ENCODE measurements around the gene TBC1D16.

The TBC1D16 gene

DNA sequence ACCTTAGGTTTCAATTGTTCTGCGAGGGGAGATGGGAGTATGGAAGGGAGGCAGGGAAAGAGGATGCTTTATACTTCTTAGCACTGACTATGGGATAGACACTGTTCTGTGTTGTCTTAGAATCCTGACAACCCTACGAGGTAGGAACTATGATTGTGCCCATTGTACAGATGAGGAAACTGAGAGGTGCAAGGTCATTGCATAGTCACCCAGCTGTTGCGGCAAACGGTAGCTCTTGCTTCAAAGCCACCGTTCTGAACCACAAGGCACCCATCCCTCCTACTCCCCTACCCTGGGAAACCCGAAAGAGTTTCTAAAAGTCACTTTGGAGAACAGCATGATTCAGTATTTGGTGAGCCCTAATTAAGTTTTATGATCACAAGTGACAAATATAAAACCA is 8.3 kb upstream of the TBC1D16 start:
- Histone ChIP-seq H3K27me3 (ENCODE audit: insufficient read depth, low read length, poor library complexity, severe bottlenecking) (no peaks in the 10 kb centered on the region), H3K9me2 (replicated peaks; ENCODE audit: low read depth, low read length) (no peaks in the 10 kb centered on the region), H3K4me1 (ENCODE audit: insufficient read depth, low read length, poor library complexity, severe bottlenecking) (no peaks in the 10 kb centered on the region), H3K79me2 (ENCODE audit: insufficient read depth, low read length) (no peaks in the 10 kb centered on the region), H3F3A (ENCODE audit: low read depth) (no peaks in the 10 kb centered on the region), H3K36me3 (ENCODE audit: insufficient read depth, low read length) (no peaks in the 10 kb centered on the region), H3K9ac (ENCODE audit: low read depth, low read length, poor library complexity, severe bottlenecking) (no peak overlapping the region), H4K20me1 (ENCODE audit: insufficient read depth, low read length, poor library complexity, severe bottlenecking) (no peaks in the 10 kb centered on the region), H3K4me3 (ENCODE audit: low read length, poor library complexity, severe bottlenecking) (no peak overlapping the region), H3K4me2 (ENCODE audit: low read depth, low read length, poor library complexity, severe bottlenecking) (no peak overlapping the region), H2AFZ (ENCODE audit: low read length) (no peak overlapping the region), H3K9me3 (ENCODE audit: insufficient read depth, low read depth, low read length) (no peaks in the 10 kb centered on the region)
- TF ChIP-seq CTCF (conservative IDR thresholded peaks at IDR 0.05; ENCODE audit: low read length) (no peak), EZH2phosphoT487 (IDR thresholded peaks at IDR 0.05; ENCODE audit: borderline replicate concordance) (no peak)

GRCh38 chr17:80036715-80037477 is 1.2 kb upstream of the TBC1D16 start:
- H2AFZ ChIP-seq (ENCODE audit: low read length): peak overlapping the region; percentile 99
- H3K4me2 ChIP-seq (ENCODE audit: low read depth, low read length, poor library complexity, severe bottlenecking): peak overlapping the region; percentile 90
- H3K9ac ChIP-seq (ENCODE audit: low read depth, low read length, poor library complexity, severe bottlenecking): peak overlapping the region; percentile 71
- no peaks in the 10 kb centered on the region for H3K9me2 ChIP-seq (replicated peaks; ENCODE audit: low read depth, low read length)
- no peaks in the 10 kb centered on the region for H3K36me3 ChIP-seq (ENCODE audit: insufficient read depth, low read length)
- peaks cover 12% of the 10 kb centered on the region; the same call in 1 of the 2 replicates for H3K79me2 ChIP-seq (ENCODE audit: insufficient read depth, low read length)
- no peaks in the 10 kb centered on the region for H3K27me3 ChIP-seq (ENCODE audit: insufficient read depth, low read length, poor library complexity, severe bottlenecking)
- peak overlapping the region; percentile 86 for H3K4me3 ChIP-seq (ENCODE audit: low read length, poor library complexity, severe bottlenecking)
- peaks cover 19% of the 10 kb centered on the region for H3K4me1 ChIP-seq (ENCODE audit: insufficient read depth, low read length, poor library complexity, severe bottlenecking)
- no peaks in the 10 kb centered on the region for H3K9me3 ChIP-seq (ENCODE audit: insufficient read depth, low read depth, low read length)
- TF ChIP-seq EZH2phosphoT487 (IDR thresholded peaks at IDR 0.05; ENCODE audit: borderline replicate concordance): no peak
- TF ChIP-seq CTCF (conservative IDR thresholded peaks at IDR 0.05; ENCODE audit: low read length): no peak
- H4K20me1 ChIP-seq (ENCODE audit: insufficient read depth, low read length, poor library complexity, severe bottlenecking): no peaks in the 10 kb centered on the region
- no peaks in the 10 kb centered on the region; the same call in 1 of the 2 replicates for H3F3A ChIP-seq (ENCODE audit: low read depth)

GRCh38 chr17:80035937-80036714 is 454 bp upstream of the TBC1D16 start, which contains the start of gene CCDC40:
Gene CCDC40, plus strand, starts transcription at chr17:80036642. Its CDS starts 21 bp downstream, at chr17:80036663.
- Histone ChIP-seq H3K27me3 (ENCODE audit: insufficient read depth, low read length, poor library complexity, severe bottlenecking) (no peaks in the 10 kb centered on the region), H3K9ac (ENCODE audit: low read depth, low read length, poor library complexity, severe bottlenecking) (peak within 1 kb of the TSS; percentile 71), H3K9me2 (replicated peaks; ENCODE audit: low read depth, low read length) (no peaks in the 10 kb centered on the region), H3F3A (ENCODE audit: low read depth) (no peaks in the 10 kb centered on the region; the same call in 1 of the 2 replicates), H3K4me3 (ENCODE audit: low read length, poor library complexity, severe bottlenecking) (peak within 1 kb of the TSS; percentile 86), H2AFZ (ENCODE audit: low read length) (peak within 1 kb of the TSS; percentile 99), H3K36me3 (ENCODE audit: insufficient read depth, low read length) (no peaks in the 10 kb centered on the region), H4K20me1 (ENCODE audit: insufficient read depth, low read length, poor library complexity, severe bottlenecking) (no peaks in the 10 kb centered on the region), H3K79me2 (ENCODE audit: insufficient read depth, low read length) (peaks cover 12% of the 10 kb centered on the region; the same call in 1 of the 2 replicates), H3K4me1 (ENCODE audit: insufficient read depth, low read length, poor library complexity, severe bottlenecking) (peaks cover 19% of the 10 kb centered on the region), H3K4me2 (ENCODE audit: low read depth, low read length, poor library complexity, severe bottlenecking) (peak within 1 kb of the TSS; percentile 90), H3K9me3 (ENCODE audit: insufficient read depth, low read depth, low read length) (no peaks in the 10 kb centered on the region)
- TF ChIP-seq CTCF (conservative IDR thresholded peaks at IDR 0.05; ENCODE audit: low read length) (peak; percentile 24), EZH2phosphoT487 (IDR thresholded peaks at IDR 0.05; ENCODE audit: borderline replicate concordance) (no peak)

All from Loucy (cell line).